NB4 (cell line): Measurements from ENCODE around the gene HDAC4.

Source experiments
- DNase-seq: peaks from one replicate; pipeline ENCODE4 v3.0.0; 2010; ENCODE audit warnings: low read depth
- H3K4me3 ChIP-seq: one replicate; pipeline ENCODE4 v1.5.1; 2011; ENCODE audit warnings: mild to moderate bottlenecking, low read depth, low read length, moderate library complexity
- MYC ChIP-seq: IDR thresholded peaks from 2 replicates; pipeline ENCODE4 v1.6.1; 2011; ENCODE audit warnings: low read depth, low read length
- POLR2A ChIP-seq: IDR thresholded peaks from 2 replicates; pipeline ENCODE4 v1.6.1; 2011; ENCODE audit warnings: mild to moderate bottlenecking; ENCODE audit not compliant: insufficient read length; ENCODE audit errors: extremely low read depth
- TF ChIP-seq, protein P1 (sequence below): IDR thresholded peaks from 2 replicates; pipeline ENCODE4 v1.6.1; 2011; ENCODE audit warnings: low read depth, low read length
- TF ChIP-seq, protein P2 (sequence below): IDR thresholded peaks from one replicate; pipeline ENCODE4 v1.5.1; 2012; ENCODE audit warnings: low read depth, low read length

HDAC4 gene

DNA sequence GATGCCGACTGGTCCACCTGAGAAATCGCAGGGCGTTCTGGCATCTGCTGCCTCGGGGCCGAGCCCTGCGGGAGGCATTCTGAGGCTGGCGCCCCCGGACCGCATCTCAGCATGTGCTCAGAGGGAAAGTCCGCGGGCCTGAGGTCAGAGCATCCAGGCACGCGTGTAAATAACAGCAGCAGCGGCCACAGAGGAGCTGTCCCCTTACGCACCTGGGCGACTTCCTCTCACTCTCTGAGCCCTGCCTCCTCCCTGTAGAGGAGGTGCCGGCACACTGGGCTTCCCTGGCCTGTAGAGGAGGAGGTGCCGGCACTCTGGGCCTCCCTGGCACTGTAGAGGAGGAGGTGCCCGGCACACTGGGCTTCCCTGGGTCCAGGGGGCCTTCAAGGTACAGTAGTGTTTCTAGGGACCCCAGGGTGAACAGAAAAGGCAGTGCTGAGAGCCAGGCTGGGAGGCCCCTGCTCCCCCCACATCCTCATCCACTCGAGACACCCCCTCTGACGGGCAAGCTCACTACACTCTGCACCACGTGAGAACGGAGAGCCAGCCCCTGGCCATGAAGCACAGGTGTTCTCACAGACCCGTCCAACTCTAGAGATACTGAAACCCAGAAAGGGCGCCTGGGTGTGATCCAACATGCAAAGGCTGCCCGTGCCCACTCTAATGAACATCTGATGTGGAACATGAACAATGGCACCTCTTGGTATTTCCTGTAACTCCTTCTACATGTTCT lies 263.5 kb downstream of the HDAC4 start:
- TF ChIP-seq, protein P1, sequence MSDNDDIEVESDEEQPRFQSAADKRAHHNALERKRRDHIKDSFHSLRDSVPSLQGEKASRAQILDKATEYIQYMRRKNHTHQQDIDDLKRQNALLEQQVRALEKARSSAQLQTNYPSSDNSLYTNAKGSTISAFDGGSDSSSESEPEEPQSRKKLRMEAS = no peak
- no peak for TF ChIP-seq POLR2A
- TF ChIP-seq, protein P2, sequence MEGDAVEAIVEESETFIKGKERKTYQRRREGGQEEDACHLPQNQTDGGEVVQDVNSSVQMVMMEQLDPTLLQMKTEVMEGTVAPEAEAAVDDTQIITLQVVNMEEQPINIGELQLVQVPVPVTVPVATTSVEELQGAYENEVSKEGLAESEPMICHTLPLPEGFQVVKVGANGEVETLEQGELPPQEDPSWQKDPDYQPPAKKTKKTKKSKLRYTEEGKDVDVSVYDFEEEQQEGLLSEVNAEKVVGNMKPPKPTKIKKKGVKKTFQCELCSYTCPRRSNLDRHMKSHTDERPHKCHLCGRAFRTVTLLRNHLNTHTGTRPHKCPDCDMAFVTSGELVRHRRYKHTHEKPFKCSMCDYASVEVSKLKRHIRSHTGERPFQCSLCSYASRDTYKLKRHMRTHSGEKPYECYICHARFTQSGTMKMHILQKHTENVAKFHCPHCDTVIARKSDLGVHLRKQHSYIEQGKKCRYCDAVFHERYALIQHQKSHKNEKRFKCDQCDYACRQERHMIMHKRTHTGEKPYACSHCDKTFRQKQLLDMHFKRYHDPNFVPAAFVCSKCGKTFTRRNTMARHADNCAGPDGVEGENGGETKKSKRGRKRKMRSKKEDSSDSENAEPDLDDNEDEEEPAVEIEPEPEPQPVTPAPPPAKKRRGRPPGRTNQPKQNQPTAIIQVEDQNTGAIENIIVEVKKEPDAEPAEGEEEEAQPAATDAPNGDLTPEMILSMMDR = no peak
- no peak for TF ChIP-seq MYC
- H3K4me3 ChIP-seq = no peak overlapping the region
- DNase-seq = no peak

DNA sequence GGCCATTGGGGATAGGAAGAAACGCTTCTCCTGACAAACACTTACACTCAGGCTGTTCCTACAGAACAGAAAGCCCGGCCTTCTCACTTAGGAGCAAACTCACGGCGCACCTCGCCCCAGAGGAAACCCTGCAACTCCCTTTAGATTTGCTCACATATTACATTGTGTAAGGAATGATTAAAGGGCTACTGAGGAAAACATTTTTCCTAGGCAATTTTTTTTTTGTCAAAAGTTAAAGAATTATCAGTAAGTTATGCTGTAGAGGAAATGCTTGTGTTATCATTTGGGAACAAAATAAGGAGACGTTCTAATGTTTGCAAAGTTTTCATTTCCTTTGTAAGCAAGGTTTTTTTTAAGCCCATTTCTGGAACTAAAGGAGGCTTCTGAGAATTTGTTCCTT lies 264.1 kb downstream of the HDAC4 start:
- no peak overlapping the region for H3K4me3 ChIP-seq
- DNase-seq = no peak
- TF ChIP-seq, protein P1 = no peak
- TF ChIP-seq, protein P2 = no peak
- no peak for TF ChIP-seq POLR2A
- TF ChIP-seq MYC = no peak

DNA sequence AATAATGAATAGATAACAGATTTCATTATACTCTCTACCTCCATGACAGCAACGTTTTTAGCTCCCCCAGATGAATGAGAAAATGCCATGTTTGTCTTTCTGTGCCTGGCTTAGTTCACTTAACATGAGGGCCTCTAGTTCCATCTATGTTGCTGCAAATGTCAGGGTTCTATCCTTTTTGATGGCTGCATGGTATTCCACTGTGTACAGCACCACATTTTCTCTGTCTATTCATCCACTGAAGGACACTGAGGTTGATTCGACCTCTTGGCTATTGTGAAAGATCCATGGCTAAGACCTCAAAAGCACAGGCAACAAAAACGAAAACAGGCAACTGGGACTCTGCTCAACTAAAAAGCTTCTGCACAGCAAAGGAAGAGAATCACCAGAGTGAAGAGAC lies 264.6 kb downstream of the HDAC4 start:
- TF ChIP-seq, protein P2 = no peak
- no peak for DNase-seq
- H3K4me3 ChIP-seq = no peak overlapping the region

- no peak for DNase-seq
- TF ChIP-seq MYC (no peak), POLR2A (no peak)
- TF ChIP-seq, protein P1 = no peak
- TF ChIP-seq, protein P2 = no peak
- no peak overlapping the region for H3K4me3 ChIP-seq
These were observed 265.3 kb downstream of the HDAC4 start for GRCh38 chr2:239135531-239135930.

DNA sequence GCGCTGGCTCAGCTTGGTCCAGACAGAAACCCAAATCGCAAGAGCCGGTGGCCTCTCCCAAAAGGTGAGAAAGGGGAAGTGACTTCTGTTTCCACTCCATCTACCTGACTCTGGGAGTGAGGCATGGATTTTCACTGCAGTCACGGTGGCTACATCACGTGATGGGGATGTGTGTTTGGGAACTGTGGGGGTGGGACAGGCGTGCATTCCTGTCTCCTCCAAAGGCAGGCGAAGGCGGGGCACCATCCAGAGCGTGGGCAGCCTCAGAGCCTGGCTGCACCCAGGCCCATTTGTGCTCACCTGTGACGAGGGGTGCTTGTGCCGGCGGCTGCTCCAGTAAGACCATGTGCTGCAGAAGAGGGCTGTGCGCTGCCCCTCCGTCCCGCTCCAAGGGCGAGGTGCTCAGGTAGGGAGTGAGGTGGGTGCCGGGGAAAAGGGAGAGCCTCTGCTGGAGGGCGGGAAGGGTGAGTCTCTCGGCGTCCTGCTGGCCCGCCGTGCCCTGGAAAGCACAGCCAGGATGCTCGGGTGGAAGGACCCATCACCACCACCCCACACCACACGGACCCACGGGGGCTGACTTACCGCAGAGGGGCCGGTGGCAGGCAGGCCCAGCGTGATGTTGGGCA lies 266.8 kb downstream of the HDAC4 start:
- TF ChIP-seq MYC (no peak), POLR2A (no peak)
- TF ChIP-seq, protein P2 = no peak
- TF ChIP-seq, protein P1 = no peak
- no peak overlapping the region for H3K4me3 ChIP-seq
- DNase-seq = no peak
